ENCODE data around the gene ROR1. TPM values are rescaled to one million over a fixed set of nuclear protein-coding genes. Genes with fewer than 3 reads are reported as not detected.
"Not testable (repeated sequence)": the region's sequence is repeated elsewhere in the genome, so short reads cannot be mapped to it uniquely, and the experiment has no call there.

The ROR1 gene
- total RNA-seq, 2 donors from 2014 or later = 0.25 TPM; not detected in 1

DNA sequence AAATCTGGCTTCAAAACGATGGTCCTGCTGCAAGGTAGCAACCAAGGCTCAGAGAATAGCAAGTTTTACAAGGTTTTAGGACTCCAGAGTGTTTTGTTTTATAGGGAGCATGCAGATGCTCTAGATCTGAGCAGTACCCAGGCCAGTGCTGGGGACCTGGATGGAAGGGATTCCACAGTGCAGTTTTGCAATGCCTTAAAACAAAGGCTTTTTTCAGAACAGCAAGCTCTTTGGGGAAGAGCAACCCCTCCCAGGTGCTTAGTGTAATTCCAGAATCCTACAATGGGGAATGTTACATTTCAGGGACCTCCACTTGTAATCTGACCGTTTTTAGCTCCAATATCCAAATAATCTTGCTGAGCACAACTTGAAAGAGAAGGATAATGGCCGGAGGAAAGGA, 6.7 kb downstream of the ROR1 start:
- no peaks in the 10 kb centered on the region for H3K36me3 Mint-ChIP-seq
- H3K27ac Mint-ChIP-seq = no peak overlapping the region
- no peaks in the 10 kb centered on the region for H3K9me3 Mint-ChIP-seq
- no peak for DNase-seq (ENCODE audit: low spot score in 2 of 2)
- no peak for ATAC-seq

DNA sequence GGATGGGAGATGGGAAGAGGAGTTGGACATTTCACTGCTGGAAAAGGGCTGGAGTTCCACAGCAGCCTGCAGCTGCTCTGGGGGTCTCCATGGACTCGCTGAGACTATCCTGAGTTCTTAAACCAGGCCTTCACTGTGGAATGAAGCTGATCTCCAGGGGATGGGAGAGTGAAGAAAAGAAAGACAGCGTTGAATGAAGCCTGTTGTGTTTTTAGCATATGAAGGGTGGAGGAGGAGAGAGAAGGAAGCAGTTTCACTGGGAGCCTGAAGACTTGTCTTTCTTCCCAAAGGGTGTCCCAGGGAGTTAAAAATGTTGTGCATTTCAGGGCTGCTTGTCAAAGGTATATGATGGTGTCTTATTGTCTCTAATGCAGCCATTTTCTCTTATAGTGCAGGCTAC, 9.2 kb downstream of the ROR1 start:
- H3K27ac Mint-ChIP-seq = no peak overlapping the region
- no peak for DNase-seq (ENCODE audit: low spot score in 2 of 2)
- no peaks in the 10 kb centered on the region for H3K9me3 Mint-ChIP-seq
- H3K36me3 Mint-ChIP-seq = no peaks in the 10 kb centered on the region
- ATAC-seq = no peak

DNA sequence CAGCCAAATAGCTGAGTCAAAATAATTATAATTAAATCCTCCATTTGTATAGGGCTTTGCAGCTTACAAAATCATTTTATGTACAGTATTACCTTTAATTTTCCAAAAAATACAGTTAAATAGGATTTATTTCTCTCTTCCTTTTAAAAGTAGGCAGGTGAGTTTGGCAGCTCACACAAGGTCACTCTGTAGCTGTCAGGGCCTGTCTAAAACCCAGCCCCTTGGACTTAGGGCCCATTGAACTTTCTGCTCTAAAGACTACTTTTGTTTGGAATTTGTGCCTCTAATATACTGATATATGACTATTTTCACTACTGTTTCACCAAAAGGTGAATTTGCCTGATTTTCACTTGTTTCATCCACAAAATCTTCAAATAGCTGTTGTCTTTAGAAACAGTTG, 10.3 kb downstream of the ROR1 start:
- Mint-ChIP-seq H3K27ac (no peak overlapping the region), H3K36me3 (no peaks in the 10 kb centered on the region), H3K9me3 (no peaks in the 10 kb centered on the region)
- no peak for ATAC-seq
- DNase-seq (ENCODE audit: low spot score in 2 of 2) = no peak

DNA sequence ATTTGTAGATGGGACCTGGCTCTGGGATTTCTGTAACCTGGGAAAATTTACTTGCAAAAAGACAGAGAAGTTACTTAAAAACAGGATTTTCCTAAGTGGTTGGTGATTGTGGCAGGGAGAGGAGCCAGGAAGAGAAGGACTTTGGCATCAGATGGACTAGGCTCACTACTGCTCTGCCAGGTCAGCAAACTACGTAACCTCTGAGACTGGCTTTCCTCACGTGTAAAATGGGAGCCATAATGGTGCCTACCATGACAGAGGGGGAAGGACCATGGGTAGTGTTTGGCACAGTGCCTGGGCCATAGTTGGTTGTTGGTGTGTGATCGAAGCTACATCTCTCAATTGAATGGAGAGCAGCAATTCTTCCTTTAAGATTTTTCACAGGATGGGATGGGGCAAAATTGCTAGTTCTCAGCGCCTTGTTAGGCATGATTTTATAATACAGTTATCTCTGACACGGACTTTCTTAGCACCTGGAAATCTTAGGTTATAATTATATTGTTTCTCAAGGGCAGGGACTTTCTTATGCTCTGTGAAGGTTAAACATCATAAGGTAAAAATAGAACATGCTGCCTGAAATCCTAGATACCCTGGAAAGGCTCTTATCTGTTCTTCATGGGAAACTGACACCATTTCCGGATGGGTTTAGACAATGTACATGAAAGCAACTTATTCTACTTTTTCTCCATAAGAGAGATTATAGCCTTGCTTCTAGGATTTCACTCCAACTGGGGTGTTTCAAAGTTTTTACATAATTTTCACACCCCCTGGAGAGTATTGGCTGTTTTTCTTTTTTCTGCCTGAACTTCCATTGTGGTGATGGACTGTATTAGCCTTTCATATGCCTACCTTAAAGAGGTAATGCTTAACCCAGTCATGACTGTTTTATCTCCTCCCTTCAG, 10.9 kb downstream of the ROR1 start:
- Mint-ChIP-seq H3K9me3 (no peaks in the 10 kb centered on the region), H3K36me3 (no peaks in the 10 kb centered on the region), H3K27ac (no peak overlapping the region)
- DNase-seq (ENCODE audit: low spot score in 2 of 2) (no peak), ATAC-seq (no peak)

DNA sequence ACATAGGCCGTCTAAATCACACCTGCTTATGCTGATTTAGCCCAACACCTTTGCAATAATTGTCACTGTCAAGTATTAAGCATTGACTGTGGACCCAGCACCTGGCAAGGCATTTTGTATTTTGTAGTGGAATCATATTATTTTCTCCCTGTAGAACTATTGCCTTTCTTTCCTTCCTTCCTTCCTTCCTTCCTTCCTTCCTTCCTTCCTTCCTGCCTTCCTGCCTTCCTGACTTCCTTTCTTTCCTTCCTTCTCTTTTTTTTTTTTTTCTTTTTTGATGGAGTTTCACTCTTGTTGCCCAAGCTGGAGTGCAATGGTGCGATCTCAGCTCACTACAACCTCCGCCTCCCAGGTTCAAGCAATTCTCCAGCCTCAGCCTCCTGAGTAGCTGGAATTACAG, 13.5 kb downstream of the ROR1 start:
- ATAC-seq; H3K27ac Mint-ChIP-seq; H3K9me3 Mint-ChIP-seq; H3K36me3 Mint-ChIP-seq; DNase-seq (ENCODE audit: low spot score in 2 of 2): not testable (repeated sequence)

DNA sequence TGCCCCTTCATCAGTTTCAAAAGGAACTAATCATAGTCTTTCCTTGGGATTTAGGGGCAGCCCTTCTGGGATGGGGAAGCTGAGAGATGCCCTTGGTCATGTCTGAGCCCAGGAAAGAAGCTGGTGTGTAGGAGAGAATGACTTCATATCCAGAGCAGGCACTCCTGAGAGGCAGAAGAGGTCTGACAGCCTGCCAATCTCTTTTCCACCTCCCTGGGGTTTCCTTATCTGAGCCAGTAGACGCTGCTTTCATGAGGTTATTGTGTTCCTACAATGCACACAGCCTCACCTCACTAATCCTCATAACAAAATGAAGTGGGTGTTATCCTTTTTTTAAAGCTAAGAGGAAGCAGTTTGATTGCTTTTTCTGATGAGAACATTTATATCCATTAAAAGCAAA, 14.1 kb downstream of the ROR1 start:
- H3K36me3 Mint-ChIP-seq = no peaks in the 10 kb centered on the region
- ATAC-seq = no peak
- DNase-seq (ENCODE audit: low spot score in 2 of 2) = no peak
- H3K27ac Mint-ChIP-seq = no peak overlapping the region
- H3K9me3 Mint-ChIP-seq = no peaks in the 10 kb centered on the region

DNA sequence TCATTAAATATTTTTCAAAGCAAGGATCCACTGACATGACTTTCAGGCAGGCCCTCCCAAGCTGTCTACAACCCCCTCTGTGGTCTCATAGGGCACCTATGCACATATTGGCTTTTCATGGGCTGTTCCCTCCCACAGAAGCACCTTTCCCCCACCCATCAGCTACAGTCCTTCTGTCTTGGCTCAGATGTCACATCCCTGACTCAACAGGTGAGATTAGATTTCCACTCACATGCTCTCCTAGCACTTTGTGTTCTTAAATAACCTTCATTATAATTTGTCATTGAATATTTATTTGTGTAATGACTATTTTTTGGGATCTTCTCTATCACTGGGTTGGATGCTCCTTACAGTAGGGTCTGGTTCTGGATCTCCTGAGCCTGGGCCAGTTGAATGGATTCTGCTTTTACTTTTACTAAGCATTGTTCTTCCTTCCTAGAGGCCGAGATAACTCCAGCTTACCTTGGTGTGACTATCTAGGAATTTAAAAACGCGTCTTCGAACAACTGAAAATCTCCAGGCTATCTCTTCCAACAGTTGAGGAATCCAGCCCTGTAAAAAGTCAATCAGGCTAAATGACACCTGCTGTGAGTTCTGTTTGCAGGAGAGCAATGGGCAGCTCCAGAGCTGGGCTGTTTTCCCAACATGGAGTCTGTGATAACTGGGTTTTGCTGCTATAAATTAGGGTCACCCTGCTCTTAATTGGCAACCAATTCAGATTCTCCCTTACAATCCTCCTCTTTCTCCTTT, 16.2 kb downstream of the ROR1 start:
- ATAC-seq (no peak), DNase-seq (ENCODE audit: low spot score in 2 of 2) (no peak)
- no peak overlapping the region for H3K27ac Mint-ChIP-seq
- no peaks in the 10 kb centered on the region for H3K36me3 Mint-ChIP-seq
- no peaks in the 10 kb centered on the region for H3K9me3 Mint-ChIP-seq

DNA sequence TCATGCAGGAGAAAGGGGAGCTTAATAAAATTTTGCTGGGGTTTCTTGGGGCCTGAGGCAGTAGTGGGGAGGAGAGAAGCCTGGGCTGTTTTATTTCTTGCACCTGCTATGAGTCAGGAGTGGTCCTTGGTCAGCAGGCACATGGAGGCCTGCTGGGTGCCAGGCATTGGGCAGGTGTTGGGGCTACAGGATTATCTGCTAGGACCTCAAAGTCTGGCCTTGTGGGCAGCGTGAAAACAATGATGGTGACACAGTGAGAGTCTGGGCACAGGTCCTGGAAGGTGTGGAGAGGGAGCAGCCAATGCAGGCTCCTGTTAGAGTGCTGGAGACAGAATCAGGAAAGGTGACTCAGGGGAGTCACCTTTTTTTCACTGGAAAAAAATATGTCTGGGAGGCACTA, 17.2 kb downstream of the ROR1 start:
- no peak for DNase-seq (ENCODE audit: low spot score in 2 of 2)
- H3K36me3 Mint-ChIP-seq = no peaks in the 10 kb centered on the region
- ATAC-seq = no peak
- H3K27ac Mint-ChIP-seq = no peak overlapping the region
- H3K9me3 Mint-ChIP-seq = no peaks in the 10 kb centered on the region

DNA sequence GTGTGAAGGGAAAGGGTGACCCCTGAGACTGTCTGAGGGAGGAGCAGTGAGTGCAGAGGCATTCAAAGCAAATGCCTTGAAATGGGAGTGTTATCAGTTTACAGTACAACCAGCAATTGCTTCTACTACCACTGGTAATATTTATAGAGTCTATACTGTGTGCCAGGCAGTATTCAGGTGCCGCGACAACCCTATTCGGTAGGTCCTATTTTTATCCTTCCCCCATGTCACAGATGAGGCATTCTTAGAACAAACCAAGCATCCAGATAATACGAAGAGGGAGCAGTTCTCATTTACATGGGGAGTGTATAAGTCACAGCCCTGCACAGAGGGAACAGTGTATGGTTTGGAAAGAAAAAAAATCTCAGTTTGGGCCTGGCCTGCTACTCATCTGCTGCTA, 18.3 kb downstream of the ROR1 start:
- Mint-ChIP-seq H3K27ac (no peak overlapping the region), H3K9me3 (no peaks in the 10 kb centered on the region), H3K36me3 (no peaks in the 10 kb centered on the region)
- ATAC-seq (no peak), DNase-seq (ENCODE audit: low spot score in 2 of 2) (no peak)

DNA sequence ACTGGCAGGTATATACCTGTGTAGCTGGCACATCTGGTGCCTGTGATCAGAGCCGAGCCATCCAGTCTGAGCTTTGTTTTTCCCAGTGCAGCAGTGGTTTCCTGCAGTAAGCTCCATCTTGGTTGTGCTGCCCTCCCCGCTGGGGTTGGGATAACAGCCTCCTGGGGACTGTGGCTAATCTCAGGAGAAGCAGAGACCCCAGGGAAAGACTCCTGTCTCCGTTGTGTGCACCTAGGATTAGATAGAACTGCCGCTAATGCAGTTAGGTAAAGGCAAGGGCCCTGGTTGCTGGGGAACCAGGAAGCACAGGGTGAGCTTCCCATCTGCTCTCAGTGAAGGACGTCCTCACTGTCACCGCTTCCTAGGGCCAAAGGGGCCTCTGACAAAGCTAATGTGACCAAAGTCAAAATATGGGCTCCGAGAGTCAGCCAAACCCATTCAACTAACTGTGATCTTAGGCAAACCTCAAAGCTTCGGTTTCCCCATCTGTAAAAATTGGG, 20.0 kb downstream of the ROR1 start:
- H3K36me3 Mint-ChIP-seq = no peaks in the 10 kb centered on the region

DNA sequence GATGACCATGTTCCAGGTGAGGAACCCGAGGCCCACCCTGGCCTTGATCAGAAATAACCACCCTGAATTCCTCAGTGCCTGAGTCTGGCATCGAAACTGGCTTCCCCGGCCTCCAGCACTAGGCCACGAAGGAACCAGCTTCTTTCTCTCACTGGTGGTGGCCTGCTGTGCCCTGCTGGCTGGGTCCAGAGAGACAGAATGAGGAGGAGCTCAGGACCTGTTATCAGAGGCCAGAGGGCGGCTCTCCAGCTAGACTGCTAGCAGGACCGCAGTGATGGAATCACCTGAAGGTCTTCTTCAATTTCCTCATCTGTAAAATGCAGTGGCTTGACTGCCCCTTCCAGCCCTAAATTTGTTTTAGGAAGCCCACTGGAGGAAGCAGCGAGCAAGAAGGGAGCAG, 20.5 kb downstream of the ROR1 start:
- DNase-seq (ENCODE audit: low spot score in 2 of 2) (no peak), ATAC-seq (no peak)
- no peaks in the 10 kb centered on the region for H3K9me3 Mint-ChIP-seq
- no peaks in the 10 kb centered on the region for H3K36me3 Mint-ChIP-seq
- no peak overlapping the region for H3K27ac Mint-ChIP-seq

More for the DNA sequence above, 20.0 kb downstream of the ROR1 start:
- ATAC-seq (no peak), DNase-seq (ENCODE audit: low spot score in 2 of 2) (no peak)
- Mint-ChIP-seq H3K27ac (no peak overlapping the region), H3K9me3 (no peaks in the 10 kb centered on the region)

DNA sequence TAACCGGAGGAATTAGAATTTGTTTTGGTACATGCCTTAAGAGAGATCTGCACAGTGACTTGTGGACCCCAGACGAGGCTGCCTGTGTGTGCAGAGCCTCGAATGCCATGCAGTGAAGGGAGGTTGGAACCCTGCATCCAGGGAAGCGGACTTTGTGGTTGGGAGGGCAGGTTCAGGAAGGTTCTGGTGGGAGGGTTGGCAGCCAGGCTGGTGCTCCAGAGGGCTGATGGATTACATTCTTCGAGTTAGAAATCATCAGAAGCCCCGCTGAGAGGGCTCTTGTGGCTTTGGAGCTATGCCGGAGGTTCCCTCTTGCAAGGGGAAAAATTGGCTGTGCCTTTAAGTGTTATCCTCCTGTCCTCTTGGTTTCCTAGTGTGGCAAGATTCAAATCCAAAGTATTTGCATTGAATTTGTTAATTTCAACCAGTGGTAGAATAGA, 21.1 kb downstream of the ROR1 start:
- ATAC-seq = no peak
- H3K9me3 Mint-ChIP-seq = no peaks in the 10 kb centered on the region
- H3K27ac Mint-ChIP-seq = no peak overlapping the region
- no peaks in the 10 kb centered on the region for H3K36me3 Mint-ChIP-seq
- DNase-seq (ENCODE audit: low spot score in 2 of 2) = no peak

DNA sequence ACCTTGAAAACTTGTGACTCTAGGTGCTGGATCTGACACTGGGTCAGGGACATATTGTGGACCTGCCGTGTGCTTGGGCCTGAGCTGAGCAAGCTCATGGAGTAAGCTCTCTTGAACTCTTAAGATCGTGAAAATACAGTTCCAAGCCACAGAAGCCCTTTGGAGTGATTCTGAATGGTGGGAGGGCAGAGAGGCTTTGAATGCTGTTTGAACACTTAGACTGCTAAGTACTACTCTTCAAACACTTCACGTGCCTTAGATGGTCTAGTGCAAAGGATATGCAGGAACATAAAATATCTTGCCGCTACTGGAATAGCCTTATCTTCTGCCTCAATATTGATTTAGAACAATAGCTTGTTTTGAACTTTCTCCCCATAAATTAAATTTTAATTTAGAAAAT, 21.6 kb downstream of the ROR1 start:
- no peak overlapping the region for H3K27ac Mint-ChIP-seq
- DNase-seq (ENCODE audit: low spot score in 2 of 2) (no peak), ATAC-seq (no peak)
- no peaks in the 10 kb centered on the region for H3K36me3 Mint-ChIP-seq
- H3K9me3 Mint-ChIP-seq = no peaks in the 10 kb centered on the region

DNA sequence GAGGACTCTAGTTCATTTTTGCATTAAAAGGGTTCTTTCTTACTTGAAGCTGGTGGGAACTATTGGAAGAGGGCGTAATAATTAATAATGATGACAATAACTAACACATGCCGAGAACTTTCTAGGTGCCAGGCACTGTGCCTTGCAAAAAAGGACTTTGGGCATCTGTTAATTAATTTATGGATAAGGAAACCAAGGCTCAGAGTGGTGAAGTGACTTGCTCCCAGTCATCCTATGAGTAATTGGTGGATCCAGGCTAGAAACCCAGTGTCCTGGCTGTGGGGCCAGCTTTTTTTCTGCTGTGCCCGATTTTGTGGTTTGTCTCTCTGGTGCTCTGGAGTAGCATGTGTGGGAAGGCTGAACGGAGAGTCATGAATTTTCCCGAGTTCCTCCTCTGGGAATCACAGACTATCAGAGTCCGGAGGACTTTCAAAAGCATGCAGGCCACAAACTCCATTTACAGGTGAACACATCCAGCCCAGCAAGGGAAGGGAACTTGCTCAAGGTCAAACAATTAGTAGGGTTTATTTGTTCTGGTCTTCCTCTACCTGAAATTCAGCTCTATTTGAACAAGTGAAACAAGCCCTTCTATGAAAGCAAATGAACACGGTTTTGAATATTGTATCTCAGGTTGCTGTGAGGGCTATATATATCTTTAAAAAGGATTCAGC, 23.4 kb downstream of the ROR1 start:
- no peaks in the 10 kb centered on the region for H3K36me3 Mint-ChIP-seq
- no peak for ATAC-seq
- no peak overlapping the region for H3K27ac Mint-ChIP-seq
- no peak for DNase-seq (ENCODE audit: low spot score in 2 of 2)
- no peaks in the 10 kb centered on the region for H3K9me3 Mint-ChIP-seq

DNA sequence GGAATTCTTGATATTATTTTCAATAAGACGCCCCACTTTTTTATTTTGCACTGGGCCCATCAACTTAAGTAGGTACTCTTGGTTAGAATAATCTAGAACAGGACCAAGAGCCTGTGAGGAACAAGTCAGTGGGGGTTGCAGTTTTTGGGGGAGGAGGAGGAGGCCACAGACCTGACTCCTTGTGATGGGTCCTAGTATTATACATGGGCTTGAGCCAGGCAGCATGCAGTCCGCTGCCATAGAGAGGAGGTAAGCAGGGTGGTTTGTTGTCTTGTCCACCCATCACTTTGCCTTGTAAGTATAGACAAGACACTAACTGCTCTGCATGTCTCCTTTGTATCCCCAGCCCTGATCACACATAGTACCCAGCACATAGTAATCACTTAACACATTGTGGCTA, 24.5 kb downstream of the ROR1 start:
- no peaks in the 10 kb centered on the region for H3K36me3 Mint-ChIP-seq
- H3K27ac Mint-ChIP-seq = no peak overlapping the region
- DNase-seq (ENCODE audit: low spot score in 2 of 2) (no peak), ATAC-seq (no peak)
- no peaks in the 10 kb centered on the region for H3K9me3 Mint-ChIP-seq

DNA sequence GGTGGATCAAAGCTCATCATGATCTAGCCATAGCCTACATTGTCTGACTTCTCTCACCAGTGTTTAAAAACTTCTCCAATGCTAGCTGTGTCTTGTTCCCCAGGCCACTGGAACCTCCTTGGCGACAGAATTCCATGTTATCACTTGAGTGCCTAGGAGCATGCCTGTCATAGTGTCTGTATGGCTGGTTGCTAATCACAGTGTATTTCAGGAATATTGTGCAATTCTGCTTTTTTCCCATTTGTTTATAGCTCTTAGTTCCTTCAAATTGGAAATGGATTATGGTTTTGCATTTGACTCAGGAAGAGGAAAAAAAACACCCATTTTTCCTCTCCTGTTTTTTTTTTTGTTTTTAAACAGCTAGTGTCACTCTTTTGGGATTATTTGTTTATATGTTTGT, 25.5 kb downstream of the ROR1 start:
- ATAC-seq = no peak
- H3K27ac Mint-ChIP-seq = no peak overlapping the region
- no peaks in the 10 kb centered on the region for H3K9me3 Mint-ChIP-seq
- H3K36me3 Mint-ChIP-seq = no peaks in the 10 kb centered on the region
- no peak for DNase-seq (ENCODE audit: low spot score in 2 of 2)

DNA sequence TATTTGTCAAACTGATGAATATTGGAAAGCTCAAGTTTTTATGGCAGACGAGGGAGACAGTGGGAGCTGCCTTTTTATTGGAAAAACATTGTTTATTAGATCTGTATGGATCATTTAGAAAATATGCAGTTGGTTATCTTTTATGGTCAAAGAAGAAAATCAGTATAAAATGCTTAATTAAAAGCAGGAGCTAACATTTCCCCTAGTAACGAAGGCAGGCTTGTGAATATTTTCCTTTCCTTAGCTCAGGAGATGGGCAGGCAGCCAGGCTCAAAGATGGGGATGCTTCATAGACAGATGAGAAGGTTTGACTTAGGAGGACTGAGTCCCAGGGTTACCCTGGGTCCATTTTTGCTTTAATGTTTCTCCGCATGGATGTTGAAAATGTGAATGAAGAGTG, 26.0 kb downstream of the ROR1 start:
- no peak overlapping the region for H3K27ac Mint-ChIP-seq
- H3K36me3 Mint-ChIP-seq = no peaks in the 10 kb centered on the region
- no peak for DNase-seq (ENCODE audit: low spot score in 2 of 2)
- H3K9me3 Mint-ChIP-seq = no peaks in the 10 kb centered on the region
- no peak for ATAC-seq
